HEK293T (cell line): ENCODE data around the gene RNF222.

Experiments used
- BHLHE40 ChIP-seq: fragments of 450-650 bp; IDR thresholded peaks from 2 replicates; pipeline ENCODE4 v1.6.1; 2016; ENCODE audit warnings: mild to moderate bottlenecking, moderate library complexity, borderline replicate concordance
- ELF4 ChIP-seq: fragments of 450-650 bp; IDR thresholded peaks from 2 replicates; pipeline ENCODE4 v1.6.1; 2017; ENCODE audit warnings: antibody characterized with exemption
- FOXM1 ChIP-seq: fragments of 450-650 bp; IDR thresholded peaks from 2 replicates; pipeline ENCODE4 v1.6.1; 2017; ENCODE audit warnings: mild to moderate bottlenecking, borderline replicate concordance
- LEF1 ChIP-seq: fragments of 450-650 bp; IDR thresholded peaks from 2 replicates; pipeline ENCODE4 v1.6.1; 2017; ENCODE audit warnings: mild to moderate bottlenecking, borderline replicate concordance
- PKNOX1 ChIP-seq: fragments of 450-650 bp; IDR thresholded peaks from 2 replicates; pipeline ENCODE4 v1.6.1; 2016
- ZNF384 ChIP-seq: fragments of 450-650 bp; IDR thresholded peaks from 2 replicates; pipeline ENCODE4 v1.6.1; 2016

GRCh38 chr17:8408371-8408770 is 10.7 kb upstream of the RNF222 start:
- TF ChIP-seq ELF4: no peak
- TF ChIP-seq LEF1: no peak
- no peak for TF ChIP-seq FOXM1
- no peak for TF ChIP-seq ZNF384
- TF ChIP-seq PKNOX1: no peak
- TF ChIP-seq BHLHE40: no peak
